Skin epidermis (tissue), 12 donors: ENCODE results near the gene AHSG.
A peak's percentile ranks its signal among the peaks of the same experiment; 100 is the strongest.
"Not testable (repeated sequence)": the region's sequence is repeated elsewhere in the genome, so short reads cannot be mapped to it uniquely, and the experiment has no call there.

Source experiments
- H3K27ac ChIP-seq, 21 experiments: fragments of 200-600 bp; sonication (generic) in 11 of 21; one replicate each; pipeline ENCODE4 v1.5.0; 2020; ENCODE audit warnings: mild to moderate bottlenecking in 3 of 21, inconsistent platforms in 2 of 21, moderate library complexity in 2 of 21
- H3K4me3 ChIP-seq, 7 experiments: fragments of 200-600 bp; sonication (generic) in 2 of 7; one replicate each; pipeline ENCODE4 v1.5.0; 2020; ENCODE audit warnings: inconsistent platforms in 2 of 7, mild to moderate bottlenecking in 2 of 7, moderate library complexity in 1 of 7

The AHSG gene

DNA sequence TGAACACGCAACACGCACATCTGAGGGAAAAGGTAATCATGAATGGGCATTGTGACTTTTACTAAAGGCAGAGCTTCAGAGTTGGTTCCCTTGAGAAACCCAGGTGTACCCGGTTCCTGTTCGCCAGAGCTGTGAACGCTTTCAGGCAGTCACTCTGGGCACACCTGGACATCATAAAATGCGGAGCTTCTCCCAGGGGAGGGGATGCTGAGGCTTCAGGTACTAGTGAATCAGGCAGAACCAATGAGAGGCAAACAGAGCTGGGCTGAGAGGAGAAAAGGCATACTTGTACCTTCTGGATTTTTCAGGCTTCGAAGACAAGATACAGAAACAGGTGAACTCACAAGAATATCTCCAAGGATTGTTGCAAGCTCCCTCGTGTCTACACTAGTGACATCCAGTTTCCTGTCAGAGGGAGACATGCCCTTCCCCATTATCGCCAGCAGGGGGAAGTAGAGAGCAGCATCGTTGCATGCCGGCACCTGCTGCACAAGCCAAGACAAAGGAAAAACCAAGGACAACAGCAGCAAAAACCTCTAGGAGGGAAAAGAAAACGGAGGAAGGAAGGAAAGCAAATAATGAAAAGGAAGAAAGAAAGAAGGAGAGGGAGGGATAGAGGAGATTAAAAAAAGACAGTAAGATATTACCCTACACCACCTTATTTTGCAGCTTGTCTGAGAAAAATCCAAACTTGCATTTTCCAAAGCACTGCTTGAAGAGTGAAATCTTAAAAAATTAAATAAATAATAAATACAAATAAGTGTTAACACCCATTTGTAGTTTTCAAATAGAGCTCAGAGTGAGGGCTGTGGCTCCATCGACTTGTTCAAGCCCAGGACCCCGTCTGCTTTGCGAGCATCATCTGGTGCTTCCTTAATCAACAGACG, 2.0 kb downstream of the AHSG start:
- Histone ChIP-seq H3K27ac (no peak overlapping the region), H3K4me3 (no peak overlapping the region)

DNA sequence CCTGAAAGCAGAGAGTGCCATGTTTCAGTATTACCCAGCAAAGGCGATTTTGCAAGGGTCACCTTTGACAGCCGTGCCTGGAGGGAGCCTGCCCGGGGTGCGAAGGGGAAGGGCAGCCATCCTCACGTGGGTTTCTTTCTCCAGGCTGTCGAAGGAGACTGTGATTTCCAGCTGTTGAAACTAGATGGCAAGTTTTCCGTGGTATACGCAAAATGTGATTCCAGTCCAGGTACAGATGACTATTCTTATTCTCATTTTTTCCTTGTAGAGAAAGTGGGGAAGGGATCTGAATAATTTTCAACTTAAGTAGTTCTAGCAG, 3.4 kb downstream of the AHSG start:
- H3K27ac ChIP-seq: no peak overlapping the region
- H3K4me3 ChIP-seq: no peak overlapping the region

- no peak overlapping the region for H3K4me3 ChIP-seq
Observed at GRCh38 chr3:186617036-186617946, 4.4 kb downstream of the AHSG start.

DNA sequence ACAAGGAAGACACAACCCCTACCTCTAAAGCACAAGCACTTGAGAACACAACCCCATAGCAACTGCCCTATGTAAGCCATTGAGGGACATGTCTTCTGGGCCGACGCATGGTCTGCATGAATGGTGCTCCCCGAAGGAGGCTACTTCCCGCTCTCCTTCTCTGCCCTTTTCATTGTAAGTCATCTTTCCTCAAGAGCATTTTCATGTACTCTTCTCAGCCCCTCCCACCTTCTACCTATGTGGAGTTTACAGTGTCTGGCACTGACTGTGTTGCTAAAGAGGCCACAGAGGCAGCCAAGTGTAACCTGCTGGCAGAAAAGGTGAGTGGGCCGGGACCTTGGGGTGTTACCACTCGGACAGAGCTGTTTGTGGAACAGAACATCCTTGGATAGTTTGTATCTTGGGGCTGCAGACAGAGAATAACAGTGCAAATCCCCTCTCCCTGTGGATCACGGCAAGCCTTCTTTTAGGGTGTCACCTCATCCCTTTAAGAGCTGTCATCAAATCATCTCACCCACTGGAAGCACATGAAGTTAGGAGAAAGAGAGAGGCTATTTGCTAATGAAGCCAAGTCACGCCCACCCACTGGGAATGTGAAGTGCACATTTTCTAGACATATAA, 5.6 kb downstream of the AHSG start:
- H3K27ac ChIP-seq: no peak overlapping the region
- no peak overlapping the region for H3K4me3 ChIP-seq

More at GRCh38 chr3:186617036-186617946, 4.4 kb downstream of the AHSG start:
- H3K27ac ChIP-seq: peak overlapping the region in 5 of 21 experiments; percentile 4 to 51 (median 33)

DNA sequence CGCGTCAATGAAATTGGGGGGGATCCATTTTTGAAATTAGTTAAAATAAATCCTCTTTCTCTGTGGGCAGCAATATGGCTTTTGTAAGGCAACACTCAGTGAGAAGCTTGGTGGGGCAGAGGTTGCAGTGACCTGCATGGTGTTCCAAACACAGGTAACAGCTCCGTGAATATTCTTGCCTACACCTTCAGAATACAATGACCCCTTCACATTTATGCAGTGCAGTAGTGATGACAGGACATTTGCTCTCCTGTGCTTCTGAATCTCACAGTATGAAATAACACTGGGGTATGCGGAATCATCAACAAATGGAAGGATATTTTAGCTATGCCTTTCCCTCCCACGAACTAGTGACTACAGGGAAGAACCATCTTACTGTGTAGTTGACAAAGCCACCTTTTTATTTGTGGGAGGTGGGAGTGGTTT, 6.9 kb downstream of the AHSG start:
- no peak overlapping the region for H3K4me3 ChIP-seq
- no peak overlapping the region for H3K27ac ChIP-seq

DNA sequence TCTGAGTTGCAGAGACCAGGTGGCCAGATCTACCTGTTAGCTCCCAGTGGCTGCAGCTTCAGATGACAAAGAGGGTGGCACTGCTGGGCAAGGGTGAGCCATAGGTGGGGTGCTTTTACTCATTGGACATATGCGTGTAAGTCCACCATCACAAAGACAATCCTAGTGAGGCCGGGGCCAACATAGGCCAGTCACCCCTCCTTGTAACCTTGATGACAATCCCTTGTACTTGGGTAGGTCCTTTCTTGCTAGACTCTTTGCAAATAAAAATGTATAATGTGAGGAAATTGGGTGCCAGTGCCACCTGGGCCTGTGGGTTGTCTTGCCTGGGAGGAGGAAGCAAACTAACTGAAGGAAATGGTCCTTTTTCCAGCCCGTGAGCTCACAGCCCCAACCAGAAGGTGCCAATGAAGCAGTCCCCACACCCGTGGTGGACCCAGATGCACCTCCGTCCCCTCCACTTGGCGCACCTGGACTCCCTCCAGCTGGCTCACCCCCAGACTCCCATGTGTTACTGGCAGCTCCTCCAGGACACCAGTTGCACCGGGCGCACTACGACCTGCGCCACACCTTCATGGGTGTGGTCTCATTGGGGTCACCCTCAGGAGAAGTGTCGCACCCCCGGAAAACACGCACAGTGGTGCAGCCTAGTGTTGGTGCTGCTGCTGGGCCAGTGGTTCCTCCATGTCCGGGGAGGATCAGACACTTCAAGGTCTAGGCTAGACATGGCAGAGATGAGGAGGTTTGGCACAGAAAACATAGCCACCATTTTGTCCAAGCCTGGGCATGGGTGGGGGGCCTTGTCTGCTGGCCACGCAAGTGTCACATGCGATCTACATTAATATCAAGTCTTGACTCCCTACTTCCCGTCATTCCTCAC, 7.6 kb downstream of the AHSG start:
- Histone ChIP-seq H3K4me3 (no peak overlapping the region), H3K27ac (no peak overlapping the region)

DNA sequence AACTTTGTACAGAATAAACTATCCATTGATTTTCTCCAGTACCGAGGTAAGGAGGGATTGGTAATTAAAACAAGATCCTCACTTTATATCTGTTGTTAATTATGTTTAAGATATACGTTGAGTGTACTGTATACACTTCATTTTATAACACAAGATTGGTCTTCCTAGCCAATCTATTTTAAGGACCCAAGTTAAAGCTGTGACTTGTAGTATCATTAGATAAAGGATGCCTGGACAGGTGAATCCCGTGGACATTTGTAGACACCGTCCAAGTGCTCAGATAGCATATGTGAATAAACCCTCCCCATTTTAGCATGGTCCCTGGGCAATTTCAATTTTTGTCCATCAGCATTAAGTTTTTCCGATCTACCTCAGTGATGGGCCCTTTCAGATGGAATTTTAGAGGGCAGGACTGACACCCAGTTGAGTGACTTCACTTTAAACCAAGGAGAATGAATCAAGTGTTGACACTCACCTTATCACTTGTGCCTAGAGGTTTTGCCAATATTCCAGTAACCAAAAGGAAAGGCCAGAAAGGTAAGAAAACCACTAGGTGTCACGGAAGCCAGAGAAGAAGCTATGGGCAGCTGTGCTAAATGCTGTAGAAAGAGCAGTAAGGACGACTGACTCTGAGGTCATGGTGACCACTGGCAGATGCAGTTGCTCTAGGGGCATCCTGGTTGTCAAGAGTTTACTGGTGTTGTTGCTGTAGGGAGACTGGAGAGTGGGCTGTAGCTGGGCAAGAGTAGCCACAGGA, 9.2 kb downstream of the AHSG start:
- Histone ChIP-seq H3K4me3 (no peak overlapping the region), H3K27ac (no peak overlapping the region)

GRCh38 chr3:186622651-186623310, 9.9 kb downstream of the AHSG start:
- H3K27ac ChIP-seq: no peak overlapping the region
- H3K4me3 ChIP-seq: no peak overlapping the region

DNA sequence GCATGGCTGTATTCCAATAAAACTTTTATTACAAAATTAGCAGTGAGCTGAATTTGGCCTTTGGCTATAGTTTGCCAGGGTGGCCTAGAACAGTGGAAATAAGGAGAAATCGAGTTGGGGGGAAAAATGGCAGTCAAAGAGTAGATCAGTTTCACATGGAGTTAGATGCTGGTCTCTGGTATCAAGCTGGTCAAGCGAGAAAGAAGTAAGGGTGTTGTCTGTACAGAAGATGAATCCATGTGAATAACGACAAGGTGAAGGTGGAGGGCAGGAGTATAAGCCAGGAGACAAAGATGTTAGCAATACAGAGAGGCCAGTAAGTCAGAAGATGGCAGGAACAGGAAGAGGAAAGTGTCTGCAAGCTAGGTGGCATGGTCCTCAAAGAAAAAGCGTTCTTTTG, 11.7 kb downstream of the AHSG start:
- H3K27ac ChIP-seq: no peak overlapping the region
- H3K4me3 ChIP-seq: no peak overlapping the region

DNA sequence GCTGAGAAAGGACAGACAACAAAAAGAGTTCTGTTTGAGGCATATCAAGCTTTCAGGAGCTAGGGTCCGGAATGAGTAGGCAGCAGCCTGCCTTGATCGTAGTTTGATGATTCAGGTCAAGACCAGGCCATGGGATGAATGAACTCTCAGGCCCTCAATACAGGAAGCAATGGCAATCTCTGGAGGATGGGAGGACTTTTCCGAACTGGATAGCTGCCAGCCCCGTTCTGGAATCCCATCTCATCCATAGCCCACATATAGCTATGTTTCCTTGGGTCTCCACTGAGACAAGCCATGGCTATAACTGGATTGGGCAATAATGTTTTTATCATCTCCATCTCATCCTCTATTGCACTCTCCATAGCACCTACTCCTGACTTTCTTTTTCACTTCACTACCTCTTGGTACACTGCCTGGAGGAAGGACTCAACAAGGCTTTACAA, 12.8 kb downstream of the AHSG start:
- no peak overlapping the region for H3K4me3 ChIP-seq
- no peak overlapping the region for H3K27ac ChIP-seq

DNA sequence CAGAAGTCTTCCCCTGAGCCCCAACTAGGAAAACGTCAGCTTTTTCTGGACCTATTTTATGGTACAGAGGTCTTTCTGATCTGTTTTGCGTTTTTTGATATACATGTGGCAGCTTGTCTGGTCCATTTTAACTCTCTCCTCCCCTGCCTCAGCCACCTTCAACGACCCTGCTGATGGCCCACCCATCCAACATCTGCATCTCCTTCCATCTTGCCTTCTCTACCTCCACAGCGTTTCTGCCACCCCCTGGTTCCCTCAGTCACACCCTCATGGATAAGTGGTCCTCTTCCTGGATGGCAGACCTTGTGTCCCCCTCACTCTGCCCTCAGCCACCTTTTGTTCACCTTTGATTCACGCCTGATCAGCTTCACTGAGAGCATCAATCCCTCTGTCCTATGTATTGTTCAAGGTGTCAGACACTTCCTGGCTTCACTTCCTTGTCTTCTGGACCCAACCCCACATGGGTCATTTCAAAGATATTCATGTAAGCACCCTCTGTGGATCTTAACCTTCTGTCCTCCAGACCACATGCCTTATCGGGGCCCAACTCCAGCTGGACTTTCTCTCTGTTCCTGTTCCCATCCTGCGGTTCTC, 13.5 kb downstream of the AHSG start:
- Histone ChIP-seq H3K4me3 (no peak overlapping the region), H3K27ac (no peak overlapping the region)

DNA sequence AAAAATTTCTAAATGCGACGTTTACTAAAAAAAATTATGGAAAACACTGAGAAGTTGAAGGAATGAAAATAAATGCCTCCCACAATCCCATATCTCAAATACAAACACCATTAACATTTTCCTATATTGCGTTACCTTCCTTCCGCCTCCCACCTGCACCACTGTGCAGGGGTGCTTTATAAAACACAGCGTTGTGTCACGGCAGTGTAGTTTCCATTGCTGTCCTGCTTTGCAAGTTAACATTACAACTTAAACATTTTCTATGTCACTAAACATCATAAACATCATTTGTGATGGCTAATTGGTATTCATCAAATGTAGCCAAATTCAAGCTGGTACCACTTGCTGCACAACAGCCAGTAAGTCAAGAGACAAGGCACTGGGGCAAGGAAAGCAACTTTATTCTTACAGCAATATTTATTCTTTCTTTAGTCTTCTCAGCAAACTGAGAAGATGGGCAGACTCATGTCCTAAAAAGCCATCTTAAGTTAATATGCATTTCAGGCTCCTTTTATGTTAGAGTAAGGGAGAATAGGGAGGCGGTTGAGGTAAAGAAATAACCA, 15.1 kb downstream of the AHSG start:
- H3K27ac ChIP-seq: no peak overlapping the region
- H3K4me3 ChIP-seq: no peak overlapping the region

DNA sequence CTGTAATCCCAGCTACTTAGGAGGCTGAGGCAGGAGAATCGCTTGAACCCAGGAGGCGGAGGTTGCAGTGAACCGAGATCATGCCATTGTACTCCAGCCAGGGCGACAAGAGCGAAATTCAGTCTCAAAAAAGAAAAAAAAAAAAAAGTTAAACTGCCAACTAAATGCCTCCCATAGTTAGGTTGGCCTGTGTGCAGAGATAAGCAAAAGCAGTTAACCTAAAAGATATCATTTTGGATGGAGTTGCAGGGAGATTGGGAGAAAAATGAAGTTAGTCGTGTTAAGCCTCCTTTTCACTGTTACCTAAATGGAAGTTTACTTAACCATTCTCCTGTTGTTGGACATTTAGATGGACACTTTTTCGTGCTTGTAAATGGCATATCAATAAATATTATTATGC, 15.9 kb downstream of the AHSG start:
- H3K4me3 ChIP-seq: no peak overlapping the region
- H3K27ac ChIP-seq: no peak overlapping the region

DNA sequence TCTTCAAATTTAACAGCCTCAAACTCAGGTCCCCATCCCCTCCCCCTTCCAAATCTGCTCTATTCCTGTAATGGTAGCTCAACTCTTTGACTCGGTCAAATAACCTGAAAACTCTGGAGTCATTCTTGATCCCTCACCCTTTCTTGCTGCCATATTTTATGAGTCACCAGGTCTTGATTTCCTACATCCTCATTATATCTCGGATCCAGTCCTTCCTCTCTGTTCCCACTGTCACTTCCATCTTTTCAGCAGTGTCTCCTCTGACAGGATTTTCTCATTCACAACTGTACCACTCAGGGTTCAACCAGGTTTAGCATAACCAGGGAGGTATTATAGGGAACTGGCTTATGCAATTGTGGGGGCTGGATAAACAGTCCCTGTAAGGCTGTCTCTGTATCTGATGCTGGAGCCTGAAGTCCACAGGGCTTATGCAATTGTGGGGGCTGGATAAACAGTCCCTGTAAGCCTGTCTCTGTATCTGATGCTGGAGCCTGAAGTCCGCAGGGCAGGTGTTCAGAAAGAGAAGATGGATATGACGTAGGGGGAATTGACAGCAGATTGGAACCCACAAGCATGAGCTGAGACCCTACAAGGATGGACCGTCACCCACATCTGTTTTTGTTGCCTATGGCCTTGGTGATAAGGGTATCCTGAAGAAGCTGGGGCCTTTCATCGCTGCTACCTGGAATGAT, 18.2 kb downstream of the AHSG start:
- Histone ChIP-seq H3K4me3 (no peak overlapping the region), H3K27ac (no peak overlapping the region)

DNA sequence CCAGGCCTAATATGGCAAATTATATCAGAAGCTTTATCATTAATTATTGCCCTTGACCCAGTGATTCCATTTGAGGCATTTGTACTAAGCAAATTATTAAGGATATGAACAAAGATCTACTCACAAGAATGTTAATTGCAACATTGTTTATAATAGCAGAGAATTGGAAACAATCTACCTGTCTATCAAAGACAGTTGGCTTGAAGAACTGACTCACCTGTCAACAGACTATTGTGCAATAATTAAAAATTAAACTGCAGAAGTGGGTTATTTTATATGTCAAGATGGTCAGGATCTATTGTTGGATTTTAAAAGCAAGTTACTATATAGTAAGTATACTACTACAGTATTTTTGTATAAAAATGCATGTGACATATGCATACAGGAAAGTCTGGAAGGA, 20.6 kb downstream of the AHSG start:
- no peak overlapping the region for H3K27ac ChIP-seq
- H3K4me3 ChIP-seq: no peak overlapping the region

GRCh38 chr3:186634207-186634606, 21.3 kb downstream of the AHSG start:
- H3K4me3 ChIP-seq, H3K27ac ChIP-seq: not testable (repeated sequence)

DNA sequence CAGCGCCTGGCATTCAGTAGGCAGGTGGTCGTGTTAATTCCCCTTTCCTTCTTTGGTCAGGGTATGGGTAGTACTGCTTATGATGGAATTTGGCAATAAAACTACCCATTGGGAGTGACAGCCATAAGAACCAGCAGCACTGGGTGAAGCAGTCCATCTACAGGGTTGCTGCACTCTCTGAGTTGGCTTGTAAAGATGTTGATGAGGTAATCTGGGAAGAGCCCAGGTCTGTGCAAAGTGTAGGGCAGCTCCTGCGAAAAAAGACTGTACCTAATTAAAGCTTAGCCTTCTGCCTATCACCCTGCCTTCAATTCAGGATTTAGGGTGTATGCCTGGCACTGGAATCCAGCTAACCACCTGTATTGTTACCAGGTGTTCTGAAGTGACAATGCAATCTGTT, 22.7 kb downstream of the AHSG start:
- Histone ChIP-seq H3K27ac (no peak overlapping the region), H3K4me3 (no peak overlapping the region)
